Activated CD8-positive, alpha-beta T cell treated with anti-CD3 and anti-CD28 coated beads for 36 hours (primary cell): ENCODE results near the gene PLCG1. TPM values are rescaled to one million over a fixed set of nuclear protein-coding genes. Genes with fewer than 3 reads are reported as not detected.
A peak's percentile ranks its signal among the peaks of the same experiment; 100 is the strongest.

ENCODE experiments used
- ATAC-seq: fragments of 200-7000 bp; cut with Tn5 transposase; one replicate; pipeline ENCODE4 v1.10.0; 2021; ENCODE audit warnings: mild to moderate bottlenecking, moderate library complexity
- CTCF ChIA-PET: fragments of 350-600 bp; sonication (Branson Sonifier 250); formaldehyde crosslinking; loops from one replicate; lab custom pipeline; 2021; ENCODE audit warnings: antibody characterized with exemption; lab: Charles Lee
- POLR2A ChIA-PET: fragments of 350-600 bp; sonication (Branson Sonifier 250); formaldehyde crosslinking; loops from one replicate; lab custom pipeline; 2021; ENCODE audit warnings: antibody characterized with exemption; lab: Charles Lee
- DNase-seq: peaks from one replicate; pipeline ENCODE4 v3.0.0-alpha.2; 2020
- H3K27ac Mint-ChIP-seq: one replicate; pipeline ENCODE4 v1.8.0; 2021; ENCODE audit warnings: mild to moderate bottlenecking, mixed read lengths
- H3K27me3 Mint-ChIP-seq: one replicate; pipeline ENCODE4 v1.8.0; 2021; ENCODE audit warnings: mixed read lengths
- H3K36me3 Mint-ChIP-seq: one replicate; pipeline ENCODE4 v1.8.0; 2021; ENCODE audit warnings: low read depth, mixed read lengths
- H3K4me1 Mint-ChIP-seq: one replicate; pipeline ENCODE4 v1.8.0; 2021; ENCODE audit warnings: low read depth, mixed read lengths
- H3K4me3 Mint-ChIP-seq: one replicate; pipeline ENCODE4 v1.8.0; 2021; ENCODE audit warnings: mild to moderate bottlenecking, moderate library complexity, mixed read lengths
- H3K9me3 Mint-ChIP-seq: one replicate; pipeline ENCODE4 v1.8.0; 2021; ENCODE audit warnings: mixed read lengths
- intact Hi-C: fragments of 100-400 bp; cut with micrococcal nuclease; formaldehyde crosslinking; loops from one replicate; pipeline ENCODE4 v1.10.0; 2022
- total RNA-seq, 2 experiments: library from RNA; stranded (reverse); gene quantifications; one replicate each; pipeline ENCODE4 v1.2.3, GENCODE V29; 2021
- TF ChIP-seq, protein P1 (sequence below): fragments of 200-600 bp; IDR thresholded peaks from one replicate; pipeline ENCODE4 v1.8.0; 2022; ENCODE audit warnings: antibody characterized with exemption, mild to moderate bottlenecking

The PLCG1 gene
- total RNA-seq, 2 experiments from 2014 or later, result 259 to 260 TPM

DNA sequence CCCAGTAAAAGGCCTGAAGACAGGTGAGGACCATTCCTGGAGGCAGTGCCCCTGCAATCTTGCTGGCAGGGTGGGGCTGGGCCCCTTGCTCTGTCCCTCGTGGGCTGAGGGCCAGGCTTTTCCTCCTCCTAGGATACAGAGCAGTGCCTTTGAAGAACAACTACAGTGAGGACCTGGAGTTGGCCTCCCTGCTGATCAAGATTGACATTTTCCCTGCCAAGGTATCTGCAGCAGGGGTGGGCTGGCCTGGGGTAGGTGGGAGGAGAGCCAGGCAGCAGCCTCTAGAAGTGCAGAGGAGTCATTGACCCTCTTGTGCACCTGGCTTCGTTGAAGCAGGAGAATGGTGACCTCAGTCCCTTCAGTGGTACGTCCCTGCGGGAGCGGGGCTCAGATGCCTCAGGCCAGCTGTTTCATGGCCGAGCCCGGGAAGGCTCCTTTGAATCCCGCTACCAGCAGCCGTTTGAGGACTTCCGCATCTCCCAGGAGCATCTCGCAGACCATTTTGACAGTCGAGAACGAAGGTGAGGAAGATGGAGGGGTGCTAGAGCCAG is 36.5 kb downstream of the PLCG1 start:
- ATAC-seq, result no peak
- Mint-ChIP-seq H3K27me3 (no peaks in the 10 kb centered on the region), H3K36me3 (peaks cover 51% of the 10 kb centered on the region), H3K4me3 (no peak overlapping the region), H3K4me1 (peaks cover 25% of the 10 kb centered on the region), H3K9me3 (no peaks in the 10 kb centered on the region), H3K27ac (peak overlapping the region; percentile 56)
- TF ChIP-seq, protein P1, sequence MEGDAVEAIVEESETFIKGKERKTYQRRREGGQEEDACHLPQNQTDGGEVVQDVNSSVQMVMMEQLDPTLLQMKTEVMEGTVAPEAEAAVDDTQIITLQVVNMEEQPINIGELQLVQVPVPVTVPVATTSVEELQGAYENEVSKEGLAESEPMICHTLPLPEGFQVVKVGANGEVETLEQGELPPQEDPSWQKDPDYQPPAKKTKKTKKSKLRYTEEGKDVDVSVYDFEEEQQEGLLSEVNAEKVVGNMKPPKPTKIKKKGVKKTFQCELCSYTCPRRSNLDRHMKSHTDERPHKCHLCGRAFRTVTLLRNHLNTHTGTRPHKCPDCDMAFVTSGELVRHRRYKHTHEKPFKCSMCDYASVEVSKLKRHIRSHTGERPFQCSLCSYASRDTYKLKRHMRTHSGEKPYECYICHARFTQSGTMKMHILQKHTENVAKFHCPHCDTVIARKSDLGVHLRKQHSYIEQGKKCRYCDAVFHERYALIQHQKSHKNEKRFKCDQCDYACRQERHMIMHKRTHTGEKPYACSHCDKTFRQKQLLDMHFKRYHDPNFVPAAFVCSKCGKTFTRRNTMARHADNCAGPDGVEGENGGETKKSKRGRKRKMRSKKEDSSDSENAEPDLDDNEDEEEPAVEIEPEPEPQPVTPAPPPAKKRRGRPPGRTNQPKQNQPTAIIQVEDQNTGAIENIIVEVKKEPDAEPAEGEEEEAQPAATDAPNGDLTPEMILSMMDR, result no peak
- CTCF ChIA-PET, result interaction anchor here (1.2 to 5.4 kb wide), 15 partner anchors 8 to 170 kb away, joined by 5 to 36 read pairs (median 14); partner anchors contain the start of gene LPIN3
- intact Hi-C loops, result loop anchor here (10.0 kb wide), 1 partner anchor 51 kb away; no protein-coding TSS in a partner anchor
- DNase-seq, result no peak
- POLR2A ChIA-PET, result interaction anchor here (1.2 kb wide), 2 partner anchors 16 to 27 kb away, joined by 3 read pairs; no protein-coding TSS in a partner anchor

DNA sequence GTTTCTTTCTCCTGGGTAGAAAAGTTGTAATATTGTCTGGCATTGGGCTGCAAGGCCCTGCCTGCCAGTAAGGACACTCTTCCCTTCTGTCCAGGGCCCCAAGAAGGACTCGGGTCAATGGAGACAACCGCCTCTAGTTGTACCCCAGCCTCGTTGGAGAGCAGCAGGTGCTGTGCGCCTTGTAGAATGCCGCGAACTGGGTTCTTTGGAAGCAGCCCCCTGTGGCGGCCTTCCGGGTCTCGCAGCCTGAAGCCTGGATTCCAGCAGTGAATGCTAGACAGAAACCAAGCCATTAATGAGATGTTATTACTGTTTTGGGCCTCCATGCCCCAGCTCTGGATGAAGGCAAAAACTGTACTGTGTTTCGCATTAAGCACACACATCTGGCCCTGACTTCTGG is 37.0 kb downstream of the PLCG1 start:
- ChIA-PET POLR2A (no interaction called here), CTCF (interaction anchor here (5.4 kb wide), 1 partner anchor 58 kb away, joined by 29 read pairs; no protein-coding TSS in a partner anchor)
- Mint-ChIP-seq H3K9me3 (no peaks in the 10 kb centered on the region), H3K27me3 (no peaks in the 10 kb centered on the region), H3K4me1 (peaks cover 25% of the 10 kb centered on the region), H3K27ac (peak overlapping the region; percentile 66), H3K36me3 (peaks cover 46% of the 10 kb centered on the region), H3K4me3 (no peak overlapping the region)
- DNase-seq, result no peak
- TF ChIP-seq, protein P1, result no peak
- intact Hi-C loops, result loop anchor here (10.0 kb wide), 1 partner anchor 50 kb away; no protein-coding TSS in a partner anchor
- ATAC-seq, result no peak

DNA sequence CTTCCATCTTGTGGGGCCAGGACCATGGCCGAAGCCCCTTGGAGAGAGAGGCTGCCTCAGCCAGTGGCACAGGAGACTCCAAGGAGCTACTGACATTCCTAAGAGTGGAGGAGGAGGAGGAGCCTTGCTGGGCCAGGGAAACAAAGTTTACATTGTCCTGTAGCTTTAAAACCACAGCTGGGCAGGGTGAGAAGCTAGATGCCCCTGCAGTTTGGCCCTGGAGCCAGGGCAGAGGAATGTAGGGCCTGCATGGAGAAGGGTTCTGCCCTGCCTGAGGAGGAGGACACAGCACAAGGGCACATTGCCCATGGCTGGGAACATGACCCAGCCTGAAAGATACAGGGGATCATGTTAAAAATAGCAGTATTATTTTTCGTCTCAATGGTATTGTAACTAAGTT is 37.4 kb downstream of the PLCG1 start:
- CTCF ChIA-PET, result interaction anchor here (5.4 kb wide), 1 partner anchor 57 kb away, joined by 29 read pairs; no protein-coding TSS in a partner anchor
- Mint-ChIP-seq H3K27ac (peak overlapping the region; percentile 66), H3K27me3 (no peaks in the 10 kb centered on the region), H3K4me1 (peaks cover 22% of the 10 kb centered on the region), H3K36me3 (peaks cover 41% of the 10 kb centered on the region), H3K9me3 (no peaks in the 10 kb centered on the region), H3K4me3 (no peak overlapping the region)
- ATAC-seq (no peak), DNase-seq (no peak)
- POLR2A ChIA-PET, result no interaction called here
- TF ChIP-seq, protein P1, result no peak
- intact Hi-C loops, result loop anchor here (10.0 kb wide), 1 partner anchor 50 kb away; no protein-coding TSS in a partner anchor

DNA sequence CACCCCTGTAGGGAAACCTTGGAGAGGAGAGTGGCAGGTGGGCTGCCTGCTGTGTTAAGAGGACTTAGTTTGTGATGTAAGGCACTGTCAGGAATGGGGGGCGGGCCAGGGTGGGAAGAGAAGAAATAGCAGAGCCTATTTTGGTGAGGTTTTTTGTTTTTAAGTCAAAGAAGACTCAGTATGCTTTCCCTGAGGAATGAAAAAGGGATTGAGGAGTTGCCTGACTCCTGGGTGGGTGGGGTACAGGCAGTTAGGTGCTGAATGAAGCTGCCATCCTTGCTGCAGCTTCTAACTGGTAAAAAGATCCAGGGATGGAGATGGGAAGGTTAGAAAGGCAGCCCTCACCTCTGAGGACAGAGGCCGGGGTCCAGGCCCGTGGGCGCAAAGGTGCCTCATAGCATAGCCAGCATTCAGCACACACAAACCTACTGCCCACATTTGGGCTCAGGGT is 37.9 kb downstream of the PLCG1 start:
- intact Hi-C loops, result loop anchor here (10.0 kb wide), 1 partner anchor 50 kb away; no protein-coding TSS in a partner anchor
- POLR2A ChIA-PET, result interaction anchor here (1.2 to 1.9 kb wide), 3 partner anchors 18 to 39 kb away, joined by 3 to 5 read pairs (median 4); no protein-coding TSS in a partner anchor
- TF ChIP-seq, protein P1, result no peak
- Mint-ChIP-seq H3K4me1 (peaks cover 22% of the 10 kb centered on the region), H3K9me3 (no peaks in the 10 kb centered on the region), H3K27ac (peak overlapping the region; percentile 66), H3K36me3 (peaks cover 37% of the 10 kb centered on the region), H3K4me3 (no peak overlapping the region), H3K27me3 (no peaks in the 10 kb centered on the region)
- no peak for ATAC-seq
- CTCF ChIA-PET, result interaction anchor here (5.4 kb wide), 1 partner anchor 57 kb away, joined by 29 read pairs; no protein-coding TSS in a partner anchor
- no peak for DNase-seq
